Activated T-cell treated with anti-CD3 and anti-CD28 coated beads, Interleukin-2, amount 50 U/mL, for 72 hours (primary cell): Measurements from ENCODE around the gene CFAP251. TPM values are rescaled to one million over a fixed set of nuclear protein-coding genes. Genes with fewer than 3 reads are reported as not detected.

Experiments
- ATAC-seq, 2 donors: fragments of 150-1000 bp; cut with Tn5 transposase; replicated peaks in 1 of 2; 2 replicates each; pipeline ENCODE4 v1.10.0; 2021; ENCODE audit warnings: moderate library complexity in 2 of 2, mild to moderate bottlenecking in 1 of 2
- DNase-seq, 2 donors: peaks; one replicate each; pipeline ENCODE4 v3.0.0; 2021 to 2022; ENCODE audit warnings: mixed read lengths in 1 of 2
- H3K27ac Mint-ChIP-seq: one replicate; pipeline ENCODE4 v1.8.0; 2022; ENCODE audit warnings: mild to moderate bottlenecking, moderate library complexity, mixed read lengths
- H3K27me3 Mint-ChIP-seq: one replicate; pipeline ENCODE4 v1.8.0; 2022; ENCODE audit warnings: low read depth, mixed read lengths
- H3K36me3 Mint-ChIP-seq, 2 donors: one replicate each; pipeline ENCODE4 v1.8.0; 2022; ENCODE audit warnings: mixed read lengths in 2 of 2, mild to moderate bottlenecking in 1 of 2; ENCODE audit not compliant: insufficient read depth in 2 of 2
- H3K4me1 Mint-ChIP-seq: one replicate; pipeline ENCODE4 v1.8.0; 2022; ENCODE audit warnings: low read depth, mixed read lengths
- H3K4me3 Mint-ChIP-seq, 2 donors: one replicate each; pipeline ENCODE4 v1.8.0; 2022; ENCODE audit warnings: mild to moderate bottlenecking in 2 of 2, mixed read lengths in 2 of 2, moderate library complexity in 2 of 2
- H3K9me3 Mint-ChIP-seq, 2 donors: one replicate each; pipeline ENCODE4 v1.8.0; 2022; ENCODE audit warnings: mixed read lengths in 2 of 2
- total RNA-seq, 2 donors: library from RNA; stranded (reverse); gene quantifications; one replicate each; pipeline ENCODE4 v1.2.3, GENCODE V29; 2022

Gene CFAP251
- total RNA-seq, 2 donors from 2014 or later, result 0.70 to 1.6 TPM

DNA sequence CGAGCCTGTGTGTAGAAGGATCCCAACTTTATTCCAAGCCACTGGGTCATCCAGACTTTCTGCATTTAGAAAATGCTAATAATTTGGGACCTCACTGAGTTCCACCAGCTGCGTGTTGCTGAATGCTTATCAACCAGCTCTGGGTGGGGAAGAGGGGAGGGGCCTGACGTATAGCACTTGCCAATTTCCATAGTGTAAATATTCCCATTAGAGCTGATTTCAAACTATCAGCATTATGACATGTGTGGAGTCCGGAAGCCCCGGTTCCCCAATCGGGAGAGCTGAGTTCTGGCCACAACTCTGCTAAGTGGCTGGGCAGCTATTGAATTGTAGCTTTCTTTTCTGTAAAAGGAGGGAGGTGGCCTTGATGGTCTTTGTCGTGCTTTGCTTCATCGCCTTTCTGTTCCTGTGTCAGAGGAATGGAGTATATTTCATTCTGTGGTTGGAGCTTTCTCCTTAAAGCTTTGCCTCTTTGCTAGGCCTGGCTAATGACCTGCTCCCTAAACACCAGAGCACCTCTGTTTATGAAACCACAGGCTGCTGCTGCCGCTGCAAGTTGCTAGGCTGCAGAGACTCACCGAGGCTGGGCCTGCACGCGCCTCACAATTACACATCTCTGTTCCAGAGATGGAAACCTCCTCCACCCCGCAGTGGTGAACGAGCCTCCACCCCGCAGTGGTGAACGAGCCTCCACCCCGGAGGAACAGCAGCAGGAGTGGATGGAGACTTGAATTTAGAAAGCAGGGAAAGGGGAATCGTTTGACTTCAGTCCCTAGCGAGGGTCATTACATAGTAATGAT is 95.6 kb downstream of the CFAP251 start:
- Mint-ChIP-seq H3K4me3 (peak overlapping the region in 1 of 2 donors; percentile 35), H3K27me3 (peaks cover 3% of the 10 kb centered on the region), H3K27ac (no peak overlapping the region), H3K4me1 (peaks cover 13% of the 10 kb centered on the region), H3K36me3 (peaks cover 0 to 1% of the 10 kb centered on the region in 2 donors), H3K9me3 (no peaks in the 10 kb centered on the region)
- DNase-seq (peak in 1 of 2 donors; percentile 33), ATAC-seq (peak; percentile 47 to 65)

DNA sequence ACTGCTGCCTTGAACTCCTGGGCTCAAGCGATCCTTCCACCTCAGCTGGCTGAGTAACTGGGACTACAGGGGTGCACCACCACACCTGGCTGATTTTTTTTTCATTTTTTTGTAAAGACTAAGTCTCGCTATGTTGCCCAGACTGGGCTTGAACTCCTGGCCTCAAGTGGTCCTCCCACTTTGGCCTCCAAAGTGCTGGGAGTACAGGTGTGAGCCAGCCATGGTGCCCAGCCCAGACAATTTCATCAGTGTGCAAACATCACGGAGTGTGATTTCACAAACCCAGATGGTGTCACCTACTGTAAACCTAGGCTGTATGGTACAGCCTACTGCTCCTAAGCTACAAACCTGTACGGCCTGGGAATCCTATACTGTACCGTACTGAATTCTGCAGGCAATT is 96.4 kb downstream of the CFAP251 start:
- Mint-ChIP-seq H3K27me3 (peaks cover 10% of the 10 kb centered on the region), H3K27ac (no peak overlapping the region), H3K4me3 (no peak overlapping the region), H3K4me1 (peaks cover 13% of the 10 kb centered on the region), H3K36me3 (peaks cover 0 to 2% of the 10 kb centered on the region in 2 donors), H3K9me3 (no peaks in the 10 kb centered on the region)
- ATAC-seq, result no peak
- no peak for DNase-seq

DNA sequence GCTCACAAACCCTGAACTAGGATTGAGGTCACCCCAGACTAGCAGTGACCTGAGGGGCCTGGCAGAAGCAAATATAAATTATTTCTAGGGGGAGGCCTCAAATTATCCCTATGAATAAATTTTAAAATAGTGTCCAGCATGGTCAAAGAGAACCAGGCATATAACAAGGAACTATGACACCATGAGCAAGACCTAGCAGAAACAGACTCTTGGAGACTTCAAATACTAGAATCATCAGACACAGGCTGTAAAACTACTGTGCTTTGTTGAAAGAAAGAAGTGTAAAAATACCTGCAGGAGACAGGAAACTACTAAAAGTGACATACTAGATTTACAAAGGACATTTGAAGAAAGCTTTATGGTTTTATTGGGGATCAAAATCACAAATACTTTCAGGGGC is 100.1 kb downstream of the CFAP251 start:
- DNase-seq (no peak), ATAC-seq (no peak)
- Mint-ChIP-seq H3K4me3 (no peak overlapping the region), H3K36me3 (peaks cover 2 to 4% of the 10 kb centered on the region in 2 donors), H3K9me3 (no peaks in the 10 kb centered on the region), H3K4me1 (peaks cover 18% of the 10 kb centered on the region), H3K27ac (no peak overlapping the region), H3K27me3 (peaks cover 20% of the 10 kb centered on the region)

DNA sequence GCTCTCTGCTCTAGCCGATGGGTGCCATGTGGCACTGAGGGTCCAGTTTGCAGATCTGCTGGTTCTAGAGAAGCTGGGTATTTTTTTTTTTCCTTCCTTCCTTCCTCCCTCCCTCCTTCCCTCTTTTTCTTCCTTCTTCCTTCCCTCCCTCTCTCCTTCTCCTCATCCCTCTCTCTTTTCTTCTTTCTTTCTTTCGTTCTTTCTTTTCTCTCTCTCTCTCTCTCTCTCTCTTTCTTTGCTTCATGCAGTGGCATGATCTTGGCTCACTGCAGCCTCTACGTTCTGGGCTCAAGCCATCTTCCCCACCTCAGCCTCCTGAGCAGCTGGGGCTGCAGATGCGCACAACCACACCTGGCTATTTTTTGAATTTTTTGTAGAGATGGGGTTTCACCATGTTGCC is 100.5 kb downstream of the CFAP251 start:
- ATAC-seq (no peak), DNase-seq (no peak)
- Mint-ChIP-seq H3K36me3 (peaks cover 2 to 4% of the 10 kb centered on the region in 2 donors), H3K4me1 (peaks cover 19% of the 10 kb centered on the region), H3K9me3 (no peaks in the 10 kb centered on the region), H3K27ac (no peak overlapping the region), H3K4me3 (no peak overlapping the region), H3K27me3 (peaks cover 20% of the 10 kb centered on the region)

DNA sequence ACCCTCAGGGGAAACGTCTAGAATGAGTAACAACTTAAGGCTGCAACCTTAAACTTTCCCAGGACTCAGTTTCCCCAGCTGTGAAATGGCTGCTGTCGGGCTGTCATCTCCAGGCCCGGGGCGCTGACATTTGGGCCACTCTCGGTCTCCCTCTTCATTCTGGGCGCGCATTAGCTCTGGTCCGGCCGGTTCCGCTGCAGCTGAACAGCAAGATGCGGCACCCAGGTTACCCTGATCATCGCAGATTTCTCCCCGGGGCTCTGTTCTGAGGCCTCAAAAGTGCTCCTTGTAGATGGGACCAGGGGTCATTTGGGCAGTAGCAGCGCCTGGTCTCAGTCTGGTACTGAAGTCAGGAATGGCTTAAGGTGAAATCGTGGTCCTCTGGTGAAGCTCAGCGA is 102.4 kb downstream of the CFAP251 start:
- H3K27me3 Mint-ChIP-seq, result peaks cover 20% of the 10 kb centered on the region
- no peaks in the 10 kb centered on the region for H3K9me3 Mint-ChIP-seq
- peaks cover 2 to 4% of the 10 kb centered on the region in 2 donors for H3K36me3 Mint-ChIP-seq
- peak overlapping the region; percentile 82 to 86 for H3K4me3 Mint-ChIP-seq
- ATAC-seq (no peak), DNase-seq (no peak)
- peaks cover 13% of the 10 kb centered on the region for H3K4me1 Mint-ChIP-seq
- no peak overlapping the region for H3K27ac Mint-ChIP-seq

DNA sequence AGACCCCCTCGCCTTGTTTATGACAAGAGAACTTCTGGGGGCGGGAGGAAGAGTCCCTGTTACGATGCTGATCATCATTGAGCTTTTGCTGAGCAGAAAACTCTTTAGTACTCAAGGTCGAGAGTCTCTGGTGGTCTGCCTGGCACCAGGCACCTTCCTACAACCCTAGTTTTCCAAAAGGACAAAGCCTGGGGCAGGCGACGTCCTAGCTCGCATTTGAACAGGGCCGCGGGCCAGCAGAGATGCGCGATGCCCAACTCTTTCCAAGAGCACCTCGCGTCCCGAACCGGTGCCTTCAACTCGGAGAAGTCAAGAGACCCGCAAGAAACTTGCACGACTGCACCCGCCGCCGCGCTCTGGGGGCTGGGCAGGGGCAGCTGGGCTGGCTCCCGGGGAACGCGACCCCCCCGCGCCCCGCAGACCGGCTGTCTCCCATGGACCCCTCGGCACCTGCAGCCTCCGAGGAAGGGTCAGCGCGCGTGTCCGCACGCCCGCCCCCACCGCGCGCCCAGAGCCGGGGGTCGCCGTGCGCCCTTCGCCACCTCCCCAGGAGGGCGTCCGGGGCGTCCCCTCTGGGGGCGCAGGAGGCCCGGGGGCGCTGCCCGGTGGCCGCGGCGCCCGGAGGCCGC is 102.9 kb downstream of the CFAP251 start:
- Mint-ChIP-seq H3K9me3 (no peaks in the 10 kb centered on the region), H3K27ac (no peak overlapping the region), H3K36me3 (peaks cover 2 to 4% of the 10 kb centered on the region in 2 donors), H3K4me1 (peaks cover 13% of the 10 kb centered on the region), H3K27me3 (peaks cover 20% of the 10 kb centered on the region), H3K4me3 (peak overlapping the region; percentile 82 to 90)
- DNase-seq (peak in 1 of 2 donors; percentile 25), ATAC-seq (peak; percentile 6 to 7)

DNA sequence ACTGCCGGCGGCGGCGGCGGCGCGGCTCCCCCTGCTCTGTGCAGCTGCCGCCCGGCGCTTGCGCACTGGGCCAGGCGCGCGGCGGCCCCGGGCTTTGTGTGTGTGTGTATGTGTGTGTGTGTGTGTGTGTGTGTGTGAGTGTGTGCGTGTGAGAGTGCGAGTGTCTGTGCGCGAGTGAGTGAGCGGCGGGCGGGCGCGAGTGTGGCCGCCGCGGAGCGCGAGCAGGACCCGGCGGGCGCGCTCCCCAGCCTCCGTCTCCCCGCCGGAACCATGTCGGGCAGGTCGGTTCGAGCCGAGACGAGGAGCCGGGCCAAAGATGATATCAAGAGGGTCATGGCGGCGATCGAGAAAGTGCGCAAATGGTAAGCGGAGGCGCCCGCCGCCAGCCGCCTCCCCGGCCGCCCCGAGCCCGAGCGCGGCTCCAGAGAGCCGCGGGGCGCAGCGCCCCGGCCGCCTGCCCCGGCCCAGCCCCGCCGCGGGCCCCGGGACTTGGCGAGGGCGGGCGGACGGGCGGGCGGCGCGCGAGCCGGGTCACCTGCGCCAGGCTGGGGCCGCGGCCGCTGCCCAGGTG is 103.5 kb downstream of the CFAP251 start, which contains the start of gene BCL7A:
Gene BCL7A, plus strand, starts transcription at position 63 of the 571 bp plus-strand sequence. Its CDS starts 208 bp downstream, at position 271.
- DNase-seq (peak; percentile 59 to 68), ATAC-seq (peak; percentile 83 to 84)
- H3K4me1 Mint-ChIP-seq, result peaks cover 13% of the 10 kb centered on the region
- no peaks in the 10 kb centered on the region for H3K9me3 Mint-ChIP-seq
- H3K27ac Mint-ChIP-seq, result peak within 1 kb of the TSS; percentile 56
- peaks cover 2 to 4% of the 10 kb centered on the region in 2 donors for H3K36me3 Mint-ChIP-seq
- H3K4me3 Mint-ChIP-seq, result peak within 1 kb of the TSS; percentile 87 to 91
- H3K27me3 Mint-ChIP-seq, result peaks cover 20% of the 10 kb centered on the region

DNA sequence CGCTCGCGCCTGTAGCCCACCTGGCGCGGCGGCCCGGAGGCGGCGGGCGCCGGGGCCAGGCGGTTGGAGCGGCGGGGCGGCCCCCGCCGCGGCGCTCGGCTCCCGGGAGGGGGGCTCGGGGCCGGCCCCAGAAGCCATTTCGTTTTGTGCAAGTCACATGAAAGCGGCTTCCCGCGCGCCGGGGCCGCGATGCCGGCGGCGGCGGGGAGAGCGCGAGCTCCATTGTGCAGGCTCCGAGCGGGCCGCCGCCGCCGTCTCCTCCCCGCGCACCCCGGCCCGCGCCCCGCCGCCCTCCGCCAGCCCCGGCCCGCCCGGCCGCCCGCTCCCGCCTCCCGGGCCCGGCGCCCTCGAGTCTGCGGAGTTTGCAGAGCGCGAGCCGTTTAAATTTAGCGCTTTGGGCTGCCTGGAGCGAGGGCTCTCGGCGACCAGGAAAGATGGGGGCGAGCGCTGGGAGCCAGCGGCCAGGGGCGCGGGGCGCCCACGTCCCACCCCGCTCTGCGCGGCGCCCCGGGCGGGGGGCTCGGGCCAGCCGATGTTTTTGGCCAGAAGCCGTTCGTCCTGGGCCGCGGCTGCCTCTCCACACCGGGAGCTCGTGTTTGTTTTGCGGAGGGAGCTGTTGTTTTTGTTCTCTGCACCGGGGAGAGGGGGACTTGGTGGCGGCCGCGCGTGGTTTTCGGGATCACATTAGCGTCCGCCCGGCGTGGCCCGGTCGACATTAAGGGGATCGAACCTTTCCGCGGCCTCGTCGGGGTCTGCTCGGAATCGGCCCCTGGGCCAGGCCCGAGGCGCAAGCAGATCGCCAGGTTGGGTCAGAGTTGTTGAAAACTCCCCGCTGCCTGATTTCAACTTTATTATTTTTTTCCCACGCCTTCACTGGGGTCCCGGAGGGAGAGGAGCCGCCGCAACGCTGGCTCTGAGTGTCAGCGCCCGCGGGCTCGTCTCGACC is 104.3 kb downstream of the CFAP251 start:
- Mint-ChIP-seq H3K27ac (peak overlapping the region; percentile 65), H3K9me3 (no peaks in the 10 kb centered on the region), H3K36me3 (peaks cover 2 to 4% of the 10 kb centered on the region in 2 donors), H3K4me3 (peak overlapping the region; percentile 87 to 91), H3K27me3 (peaks cover 20% of the 10 kb centered on the region), H3K4me1 (peaks cover 13% of the 10 kb centered on the region)
- peak; percentile 46 to 51 for ATAC-seq
- DNase-seq, result peak; percentile 47 to 60

DNA sequence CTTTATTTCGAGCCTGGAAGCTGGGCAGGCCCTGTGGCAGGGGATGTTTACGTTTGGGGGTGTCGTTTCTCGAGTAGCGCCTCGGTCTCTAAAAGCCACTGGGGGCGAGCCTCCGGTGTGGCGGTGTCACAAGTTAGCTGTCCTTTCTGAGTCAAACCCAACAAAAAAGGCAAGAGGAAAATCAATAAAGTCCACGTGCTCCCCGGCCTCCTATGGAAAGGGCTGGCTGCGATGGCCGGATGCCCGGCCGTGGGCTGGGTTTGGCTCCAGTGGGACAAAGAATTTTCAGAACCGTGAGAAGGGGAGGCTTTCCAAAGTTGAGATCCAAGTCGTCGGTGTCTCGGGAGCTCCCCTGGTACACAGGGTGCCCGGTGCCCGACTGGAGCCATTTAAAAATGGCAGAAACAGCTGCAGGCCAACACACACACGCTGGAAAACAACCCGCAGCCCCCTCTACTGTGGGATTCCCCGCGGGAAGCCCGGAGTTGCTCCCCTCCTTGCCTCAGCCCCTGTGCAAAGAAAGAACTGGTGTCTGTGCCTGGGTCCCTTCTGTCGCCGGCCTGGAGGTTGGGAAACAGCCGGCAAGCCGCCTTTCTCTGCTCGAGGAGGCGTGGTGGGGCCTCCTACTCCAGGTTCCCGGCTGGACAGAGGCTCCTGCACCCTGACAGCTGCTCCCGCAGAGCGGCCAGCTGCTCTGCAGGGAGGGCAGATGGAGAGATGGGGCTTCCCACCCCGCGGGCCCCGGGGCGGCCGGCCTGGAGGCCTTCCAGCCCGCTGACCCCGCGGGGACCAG is 105.1 kb downstream of the CFAP251 start:
- ATAC-seq (peak; percentile 20 to 35), DNase-seq (peak; percentile 39 to 53)
- peaks cover 17% of the 10 kb centered on the region for H3K4me1 Mint-ChIP-seq
- peak overlapping the region; percentile 65 for H3K27ac Mint-ChIP-seq
- peaks cover 2 to 4% of the 10 kb centered on the region in 2 donors for H3K36me3 Mint-ChIP-seq
- peak overlapping the region; percentile 87 to 91 for H3K4me3 Mint-ChIP-seq
- no peaks in the 10 kb centered on the region for H3K9me3 Mint-ChIP-seq
- H3K27me3 Mint-ChIP-seq, result peaks cover 20% of the 10 kb centered on the region

DNA sequence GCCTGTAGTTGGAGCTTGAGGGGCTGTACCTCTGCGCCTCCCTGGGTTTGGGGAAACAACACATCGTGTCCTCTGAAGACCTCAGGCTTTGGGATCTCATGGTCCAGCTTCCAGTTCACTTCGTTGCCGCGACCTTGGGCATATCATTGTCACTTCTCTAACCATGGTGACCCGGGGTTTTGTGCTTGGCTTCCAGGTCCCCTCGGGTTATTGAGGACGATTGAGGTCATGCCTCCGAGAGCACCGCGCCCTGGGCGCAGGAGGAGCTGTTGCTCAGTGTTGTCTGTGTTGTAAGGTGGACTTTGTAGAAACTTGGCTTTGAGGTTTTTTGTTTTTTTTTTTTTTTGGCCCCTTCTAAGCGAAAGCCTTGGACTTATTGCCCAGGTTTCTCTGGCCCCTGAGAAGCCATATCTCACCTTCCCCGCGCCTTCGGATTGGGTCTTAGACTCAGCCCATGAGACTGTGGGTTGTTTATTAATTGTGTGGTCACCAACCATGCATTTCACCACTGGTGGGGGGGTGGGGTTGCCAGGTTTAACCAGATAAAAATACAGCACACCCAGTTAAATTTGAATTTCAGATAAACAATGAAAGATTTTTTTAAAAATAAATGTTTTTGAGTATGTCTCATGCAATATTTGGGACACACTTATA is 105.9 kb downstream of the CFAP251 start:
- Mint-ChIP-seq H3K4me3 (peak overlapping the region in 1 of 2 donors; percentile 10), H3K4me1 (peaks cover 24% of the 10 kb centered on the region), H3K36me3 (peaks cover 2% of the 10 kb centered on the region in 2 donors), H3K27ac (no peak overlapping the region), H3K27me3 (peaks cover 14% of the 10 kb centered on the region), H3K9me3 (no peaks in the 10 kb centered on the region)
- DNase-seq, result no peak
- ATAC-seq, result no peak

DNA sequence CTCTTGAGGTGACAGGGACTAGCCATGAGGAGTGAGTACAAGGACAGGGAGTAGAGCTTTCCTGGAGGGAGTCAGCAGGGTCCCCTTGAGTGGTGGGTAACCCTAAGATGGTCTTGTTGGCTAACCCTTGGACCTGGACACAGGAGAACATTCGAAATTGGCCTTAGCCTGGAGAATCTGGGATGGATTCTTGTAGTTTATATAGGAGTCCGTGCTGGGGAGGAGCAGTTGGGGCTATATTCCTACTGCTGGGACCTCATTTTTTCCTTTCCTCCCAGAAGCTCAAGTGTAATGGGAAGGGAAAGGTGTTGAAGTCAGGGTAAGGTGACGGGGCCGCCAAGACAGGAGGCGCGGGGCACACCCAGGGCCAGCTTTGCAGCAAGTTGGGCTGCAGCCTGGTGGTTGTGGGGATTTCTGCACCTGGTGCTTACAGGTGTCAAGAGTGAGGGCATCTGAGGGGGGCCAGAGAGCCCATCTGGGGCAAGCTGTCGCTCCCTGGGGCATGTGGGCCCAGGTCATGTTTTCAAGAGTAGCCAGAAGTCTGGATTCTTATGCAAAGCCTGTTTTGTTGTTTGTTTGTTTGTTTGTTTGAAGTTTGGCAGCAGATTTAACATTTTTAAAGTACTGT is 108.4 kb downstream of the CFAP251 start:
- Mint-ChIP-seq H3K4me3 (no peak overlapping the region), H3K27ac (no peak overlapping the region), H3K4me1 (peaks cover 30% of the 10 kb centered on the region), H3K36me3 (peaks cover 0 to under 1% of the 10 kb centered on the region in 2 donors), H3K9me3 (no peaks in the 10 kb centered on the region), H3K27me3 (no peaks in the 10 kb centered on the region)
- DNase-seq, result no peak
- no peak for ATAC-seq
